GM12878 (cell line): ENCODE results near the gene MCM5. TPM values are rescaled to one million over a fixed set of nuclear protein-coding genes. Genes with fewer than 3 reads are reported as not detected.
A peak's percentile ranks its signal among the peaks of the same experiment; 100 is the strongest.

Source experiments
- ATF7 ChIP-seq: fragments of 450-650 bp; IDR thresholded peaks from 2 replicates; pipeline ENCODE4 v1.6.1; 2016; ENCODE audit warnings: low read depth, mild to moderate bottlenecking
- BCL11A ChIP-seq: IDR thresholded peaks from 2 replicates; pipeline ENCODE4 v1.6.1; 2011; ENCODE audit warnings: low read depth, low read length
- IRF3 ChIP-seq: fragments of 450-650 bp; IDR thresholded peaks from 2 replicates; pipeline ENCODE4 v1.6.1; 2014; ENCODE audit warnings: mild to moderate bottlenecking
- IRF4 ChIP-seq: IDR thresholded peaks from 2 replicates; pipeline ENCODE4 v1.6.1; 2011; ENCODE audit warnings: low read depth, low read length
- IRF5 ChIP-seq: fragments of 450-650 bp; IDR thresholded peaks from 2 replicates; pipeline ENCODE4 v1.6.1; 2017; ENCODE audit warnings: borderline replicate concordance
- MYB ChIP-seq: fragments of 150-350 bp; IDR thresholded peaks from 2 replicates; pipeline ENCODE4 v1.6.1; 2014; ENCODE audit warnings: mild to moderate bottlenecking, low read depth, low read length, borderline replicate concordance
- RUNX3 ChIP-seq: IDR thresholded peaks from 2 replicates; pipeline ENCODE4 v1.6.1; 2012; ENCODE audit warnings: low read length, inconsistent platforms
- SIN3A ChIP-seq: IDR thresholded peaks from 2 replicates; pipeline ENCODE4 v1.6.1; 2012; ENCODE audit warnings: low read depth, low read length, improper control_type of control experiment
- TCF12 ChIP-seq: IDR thresholded peaks from 2 replicates; pipeline ENCODE4 v1.6.1; 2011; ENCODE audit warnings: low read depth, mild to moderate bottlenecking, low read length
- USF1 ChIP-seq: IDR thresholded peaks from 2 replicates; pipeline ENCODE4 v1.6.1; 2011; ENCODE audit warnings: borderline replicate concordance, low read depth, mild to moderate bottlenecking, moderate library complexity, mixed read lengths, low read length; ENCODE audit not compliant: insufficient read depth; ENCODE audit errors: extremely low read length
- ZBTB40 ChIP-seq: fragments of 450-650 bp; IDR thresholded peaks from 2 replicates; pipeline ENCODE4 v1.6.1; 2016; ENCODE audit warnings: mild to moderate bottlenecking, moderate library complexity, borderline replicate concordance
- ZNF274 ChIP-seq: IDR thresholded peaks from one replicate; pipeline ENCODE4 v1.8.0; 2011; ENCODE audit not compliant: insufficient read length, insufficient read depth
- ZSCAN29 ChIP-seq: fragments of 450-650 bp; IDR thresholded peaks from 2 replicates; pipeline ENCODE4 v1.6.1; 2017; ENCODE audit warnings: mild to moderate bottlenecking, moderate library complexity
- polyA plus RNA-seq, 11 experiments: library from polyadenylated mRNA; depleted of rRNA in 4 of 11; unstranded in 6 of 11; stranded (reverse) in 5 of 11; fragments of >200 nt; fragmentation: Nextera tagmentation in 4 of 11; fragmentation: Illumina TruSeq in 1 of 11; extraction: Ambion mirVana in 4 of 11; extraction: Trizol in 1 of 11; gene quantifications; 1 replicate in 1 of 11; 2 replicates in 10 of 11; pipeline versions ENCODE4 v1.2.1 to v1.2.3, GENCODE V29; 2011 to 2016; ENCODE audit warnings: inconsistent platforms in 2 of 11, missing spikeins in 2 of 11, low read depth in 1 of 11
- total RNA-seq, 4 experiments: library from RNA; depleted of rRNA in 3 of 4; stranded (reverse); fragments of >200 nt in 3 of 4; fragmentation: Illumina TruSeq in 1 of 4; extraction: Trizol in 1 of 4; gene quantifications; 2 replicates each; pipeline versions ENCODE4 v1.2.1 to v1.2.3, GENCODE V29; 2013 to 2021
- TF ChIP-seq, protein P1 (sequence below): IDR thresholded peaks from 2 replicates; pipeline ENCODE4 v1.6.1; 2012; ENCODE audit warnings: mild to moderate bottlenecking, low read depth, low read length
- TF ChIP-seq, protein P2 (sequence below): fragments of 450-650 bp; conservative IDR thresholded peaks from 2 replicates; pipeline ENCODE4 v1.6.1; 2017; ENCODE audit warnings: mild to moderate bottlenecking, moderate library complexity

The MCM5 gene
- total and polyA plus RNA-seq, 10 of the 15 experiments (the other 5 are each of a cell fraction or from before 2014, with no cell fraction given) = 14.1 to 360 (median 164) TPM

GRCh38 chr22:35409783-35410662 is 10.1 kb downstream of the MCM5 start (continued):
- TF ChIP-seq IRF3 (no peak), ZSCAN29 (no peak), ZNF274 (no peak), IRF4 (peak; percentile 80), ZBTB40 (0 out of 2 replicates have a peak, but pooled peaks have one; percentile 13), TCF12 (peak; percentile 84; the same call in 1 of the 2 replicates), SIN3A (peak; percentile 90; the same call in 1 of the 2 replicates), MYB (0 out of 2 replicates have a peak, but pooled peaks have one; percentile 15), USF1 (peak; percentile 19), ATF7 (peak; percentile 92), IRF5 (no peak), BCL11A (peak; percentile 47; the same call in 1 of the 2 replicates), RUNX3 (peak; percentile 73)
- TF ChIP-seq, protein P1, sequence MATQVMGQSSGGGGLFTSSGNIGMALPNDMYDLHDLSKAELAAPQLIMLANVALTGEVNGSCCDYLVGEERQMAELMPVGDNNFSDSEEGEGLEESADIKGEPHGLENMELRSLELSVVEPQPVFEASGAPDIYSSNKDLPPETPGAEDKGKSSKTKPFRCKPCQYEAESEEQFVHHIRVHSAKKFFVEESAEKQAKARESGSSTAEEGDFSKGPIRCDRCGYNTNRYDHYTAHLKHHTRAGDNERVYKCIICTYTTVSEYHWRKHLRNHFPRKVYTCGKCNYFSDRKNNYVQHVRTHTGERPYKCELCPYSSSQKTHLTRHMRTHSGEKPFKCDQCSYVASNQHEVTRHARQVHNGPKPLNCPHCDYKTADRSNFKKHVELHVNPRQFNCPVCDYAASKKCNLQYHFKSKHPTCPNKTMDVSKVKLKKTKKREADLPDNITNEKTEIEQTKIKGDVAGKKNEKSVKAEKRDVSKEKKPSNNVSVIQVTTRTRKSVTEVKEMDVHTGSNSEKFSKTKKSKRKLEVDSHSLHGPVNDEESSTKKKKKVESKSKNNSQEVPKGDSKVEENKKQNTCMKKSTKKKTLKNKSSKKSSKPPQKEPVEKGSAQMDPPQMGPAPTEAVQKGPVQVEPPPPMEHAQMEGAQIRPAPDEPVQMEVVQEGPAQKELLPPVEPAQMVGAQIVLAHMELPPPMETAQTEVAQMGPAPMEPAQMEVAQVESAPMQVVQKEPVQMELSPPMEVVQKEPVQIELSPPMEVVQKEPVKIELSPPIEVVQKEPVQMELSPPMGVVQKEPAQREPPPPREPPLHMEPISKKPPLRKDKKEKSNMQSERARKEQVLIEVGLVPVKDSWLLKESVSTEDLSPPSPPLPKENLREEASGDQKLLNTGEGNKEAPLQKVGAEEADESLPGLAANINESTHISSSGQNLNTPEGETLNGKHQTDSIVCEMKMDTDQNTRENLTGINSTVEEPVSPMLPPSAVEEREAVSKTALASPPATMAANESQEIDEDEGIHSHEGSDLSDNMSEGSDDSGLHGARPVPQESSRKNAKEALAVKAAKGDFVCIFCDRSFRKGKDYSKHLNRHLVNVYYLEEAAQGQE = no peak
- TF ChIP-seq, protein P2, sequence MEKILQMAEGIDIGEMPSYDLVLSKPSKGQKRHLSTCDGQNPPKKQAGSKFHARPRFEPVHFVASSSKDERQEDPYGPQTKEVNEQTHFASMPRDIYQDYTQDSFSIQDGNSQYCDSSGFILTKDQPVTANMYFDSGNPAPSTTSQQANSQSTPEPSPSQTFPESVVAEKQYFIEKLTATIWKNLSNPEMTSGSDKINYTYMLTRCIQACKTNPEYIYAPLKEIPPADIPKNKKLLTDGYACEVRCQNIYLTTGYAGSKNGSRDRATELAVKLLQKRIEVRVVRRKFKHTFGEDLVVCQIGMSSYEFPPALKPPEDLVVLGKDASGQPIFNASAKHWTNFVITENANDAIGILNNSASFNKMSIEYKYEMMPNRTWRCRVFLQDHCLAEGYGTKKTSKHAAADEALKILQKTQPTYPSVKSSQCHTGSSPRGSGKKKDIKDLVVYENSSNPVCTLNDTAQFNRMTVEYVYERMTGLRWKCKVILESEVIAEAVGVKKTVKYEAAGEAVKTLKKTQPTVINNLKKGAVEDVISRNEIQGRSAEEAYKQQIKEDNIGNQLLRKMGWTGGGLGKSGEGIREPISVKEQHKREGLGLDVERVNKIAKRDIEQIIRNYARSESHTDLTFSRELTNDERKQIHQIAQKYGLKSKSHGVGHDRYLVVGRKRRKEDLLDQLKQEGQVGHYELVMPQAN = peak; percentile 73
